ENCODE data around the gene GTPBP10. TPM values are rescaled to one million over a fixed set of nuclear protein-coding genes. Genes with fewer than 3 reads are reported as not detected.

GTPBP10 gene
- total and polyA plus RNA-seq, 9 of the 15 experiments (the other 6 are each of a cell fraction or from before 2014, with no cell fraction given), result 34.6 to 89.8 (median 76.4) TPM

DNA sequence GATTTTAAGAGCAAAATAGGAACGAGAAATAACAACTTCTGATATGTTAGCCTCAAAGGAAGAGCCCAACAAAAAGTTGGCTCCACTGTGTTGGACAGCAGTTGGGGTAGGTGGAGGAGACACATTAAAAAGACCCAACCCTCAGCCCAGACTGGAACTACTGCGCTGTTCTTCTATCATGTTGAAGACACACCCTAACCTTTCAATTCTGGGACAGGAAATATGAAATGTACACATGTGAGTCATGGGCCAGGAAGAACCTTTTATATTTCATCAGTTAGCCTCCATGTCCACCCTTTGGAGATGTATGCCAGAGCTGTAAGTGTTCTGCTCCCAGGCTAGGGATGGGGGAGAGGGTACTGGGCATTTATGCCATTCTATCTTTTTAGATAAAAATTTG is 78.9 kb downstream of the GTPBP10 start:
- CTCF ChIA-PET (ENCODE audit: low intra/inter-chr PET ratio), result no interaction called here
- H3K4me1 ChIP-seq (replicated peaks in 1 of 2; ENCODE audit: control insufficient read depth in 2 of 2, insufficient read depth in 2 of 2, low read length in 2 of 2), result no peaks in the 10 kb centered on the region
- no peaks in the 10 kb centered on the region; a peak in 1 of 5 replicates for H3K27me3 ChIP-seq (ENCODE audit: control insufficient read depth in 2 of 2, insufficient read depth in 2 of 2, low read length in 2 of 2)
- no peak overlapping the region for H3K9ac ChIP-seq (ENCODE audit: insufficient read depth in 1 of 2, low read depth in 2 of 2, low read length in 2 of 2)
- no peaks in the 10 kb centered on the region for H4K20me1 ChIP-seq (replicated peaks; ENCODE audit: control insufficient read depth, insufficient read depth, low read length)
- no peak; the same call in 2 of the 3 replicates for ATAC-seq
- H3K4me3 ChIP-seq, result no peak overlapping the region
- DNase-seq (ENCODE audit: extremely low read depth in 1 of 4, low spot score in 3 of 4), result no peak
- no peak for FAIRE-seq
- in situ Hi-C loops (cut with MboI), result no loop called here
- BruUV-seq (replicated peaks), result no TSS peak
- intact Hi-C loops (cut with micrococcal nuclease), result no loop called here
- 6% methylated on average over 2 of the region's 2 CpGs for WGBS (ENCODE audit: insufficient coverage, low coverage, missing lambda C conversion rate)
- no peak for TF ChIP-seq ZNF274 (IDR thresholded peaks at IDR 0.05; ENCODE audit: borderline replicate concordance, low read depth, low read length)
- TF ChIP-seq SP2 (IDR thresholded peaks at IDR 0.05; ENCODE audit: extremely low read depth, low read depth, low read length, poor library complexity, severe bottlenecking), result no peak
- no peak for TF ChIP-seq ZNF551 (CRISPR knock-in tag; IDR thresholded peaks at IDR 0.05)
- no peak for TF ChIP-seq TBP (optimal IDR thresholded peaks at IDR 0.05; ENCODE audit: low read depth, low read length)
- no peak for TF ChIP-seq POLR2G (IDR thresholded peaks at IDR 0.05; ENCODE audit: low read depth, low read length)
- TF ChIP-seq CBFB (CRISPR knock-in tag; IDR thresholded peaks at IDR 0.05), result no peak
- TF ChIP-seq ZNF384 (IDR thresholded peaks at IDR 0.05; ENCODE audit: low read depth, low read length), result no peak
- TF ChIP-seq, protein P1, sequence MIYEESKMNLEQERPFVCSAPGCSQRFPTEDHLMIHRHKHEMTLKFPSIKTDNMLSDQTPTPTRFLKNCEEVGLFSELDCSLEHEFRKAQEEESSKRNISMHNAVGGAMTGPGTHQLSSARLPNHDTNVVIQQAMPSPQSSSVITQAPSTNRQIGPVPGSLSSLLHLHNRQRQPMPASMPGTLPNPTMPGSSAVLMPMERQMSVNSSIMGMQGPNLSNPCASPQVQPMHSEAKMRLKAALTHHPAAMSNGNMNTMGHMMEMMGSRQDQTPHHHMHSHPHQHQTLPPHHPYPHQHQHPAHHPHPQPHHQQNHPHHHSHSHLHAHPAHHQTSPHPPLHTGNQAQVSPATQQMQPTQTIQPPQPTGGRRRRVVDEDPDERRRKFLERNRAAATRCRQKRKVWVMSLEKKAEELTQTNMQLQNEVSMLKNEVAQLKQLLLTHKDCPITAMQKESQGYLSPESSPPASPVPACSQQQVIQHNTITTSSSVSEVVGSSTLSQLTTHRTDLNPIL (CRISPR knock-in tag; IDR thresholded peaks at IDR 0.05), result no peak
- no peaks in the 10 kb centered on the region for H3K36me3 ChIP-seq (ENCODE audit: control insufficient read depth, insufficient read depth, low read length)
- H3K27ac ChIP-seq (ENCODE audit: extremely low read depth, low read depth, low read length), result no peak overlapping the region
- no peaks in the 10 kb centered on the region for H3K9me1 ChIP-seq (ENCODE audit: control insufficient read depth, insufficient read depth, low read length)
- POLR2A ChIA-PET, result no interaction called here
- H2AFZ ChIP-seq (ENCODE audit: low read depth, low read length), result no peak overlapping the region
- no peaks in the 10 kb centered on the region for H3K9me3 ChIP-seq (replicated peaks; ENCODE audit: control insufficient read depth, insufficient read depth, low read depth, low read length)
- H3K4me2 ChIP-seq (ENCODE audit: insufficient read depth, low read length), result no peak overlapping the region
- H3K79me2 ChIP-seq (ENCODE audit: control insufficient read depth, insufficient read depth, low read length), result no peaks in the 10 kb centered on the region
